Measurements from ENCODE around the gene PDE4D.

DNA sequence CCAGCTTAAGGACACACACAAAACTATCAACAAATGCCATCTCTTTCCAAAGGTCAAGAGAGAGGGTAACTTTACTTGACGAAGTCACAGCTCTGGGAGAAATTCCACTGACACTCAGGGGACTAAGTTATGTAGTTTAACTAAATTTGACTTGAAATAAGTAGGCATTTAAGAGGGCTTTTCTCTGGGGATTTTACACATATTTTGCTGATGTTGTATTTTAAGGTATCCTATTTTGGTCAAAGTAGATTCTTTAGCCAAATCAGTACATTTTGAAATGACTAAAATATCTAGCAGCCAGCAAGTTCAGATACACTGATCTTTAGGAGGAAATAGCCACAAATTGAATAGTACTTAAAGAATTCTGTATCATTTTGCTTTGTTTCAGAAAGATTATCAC lies 652.0 kb downstream of the PDE4D start:
- TF ChIP-seq POLR2A (IDR thresholded peaks at IDR 0.05), result no peak
- TF ChIP-seq, protein P1, sequence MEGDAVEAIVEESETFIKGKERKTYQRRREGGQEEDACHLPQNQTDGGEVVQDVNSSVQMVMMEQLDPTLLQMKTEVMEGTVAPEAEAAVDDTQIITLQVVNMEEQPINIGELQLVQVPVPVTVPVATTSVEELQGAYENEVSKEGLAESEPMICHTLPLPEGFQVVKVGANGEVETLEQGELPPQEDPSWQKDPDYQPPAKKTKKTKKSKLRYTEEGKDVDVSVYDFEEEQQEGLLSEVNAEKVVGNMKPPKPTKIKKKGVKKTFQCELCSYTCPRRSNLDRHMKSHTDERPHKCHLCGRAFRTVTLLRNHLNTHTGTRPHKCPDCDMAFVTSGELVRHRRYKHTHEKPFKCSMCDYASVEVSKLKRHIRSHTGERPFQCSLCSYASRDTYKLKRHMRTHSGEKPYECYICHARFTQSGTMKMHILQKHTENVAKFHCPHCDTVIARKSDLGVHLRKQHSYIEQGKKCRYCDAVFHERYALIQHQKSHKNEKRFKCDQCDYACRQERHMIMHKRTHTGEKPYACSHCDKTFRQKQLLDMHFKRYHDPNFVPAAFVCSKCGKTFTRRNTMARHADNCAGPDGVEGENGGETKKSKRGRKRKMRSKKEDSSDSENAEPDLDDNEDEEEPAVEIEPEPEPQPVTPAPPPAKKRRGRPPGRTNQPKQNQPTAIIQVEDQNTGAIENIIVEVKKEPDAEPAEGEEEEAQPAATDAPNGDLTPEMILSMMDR (IDR thresholded peaks at IDR 0.05), result no peak
